SK-N-SH (cell line): ENCODE results near the gene CDC14B. TPM values are rescaled to one million over a fixed set of nuclear protein-coding genes. Genes with fewer than 3 reads are reported as not detected.
"Not testable (repeated sequence)": the region's sequence is repeated elsewhere in the genome, so short reads cannot be mapped to it uniquely, and the experiment has no call there.

Experiments used
- CTCF ChIA-PET: fragments of 300-600, 350-600 bp; formaldehyde crosslinking; extraction: SDS; loops from one replicate; lab custom pipeline; 2021; lab: Yijun Ruan, JAX
- POLR2A ChIA-PET: fragments of 350-600 bp; sonication (Branson Sonifier 250); formaldehyde crosslinking; extraction: SDS; loops from one replicate; lab custom pipeline; 2020; ENCODE audit warnings: antibody characterized with exemption, inconsistent platforms; lab: Yijun Ruan, JAX
- DNase-seq: peaks from one replicate; pipeline ENCODE4 v3.0.0; 2012
- H2AFZ ChIP-seq: fragments of 200-600 bp; sonication (generic); 2 replicates; pipeline ENCODE4 v1.8.1; 2016; ENCODE audit warnings: antibody characterized with exemption, mild to moderate bottlenecking, low read depth
- H3F3A ChIP-seq: fragments of 200-600 bp; sonication (generic); replicated peaks from 2 replicates; pipeline ENCODE3; 2016; ENCODE audit warnings: antibody characterized with exemption, mild to moderate bottlenecking; ENCODE audit not compliant: insufficient read depth
- H3K27ac ChIP-seq, 2 experiments: fragments of 200-500 bp in 1 of 2; fragments of 200-600 bp in 1 of 2; sonication (Bioruptor generic) in 1 of 2; sonication (generic), shearing (Covaris generic) in 1 of 2; 2 replicates each; pipeline versions ENCODE4 v1.5.1 to v1.6.1; 2014 to 2016; ENCODE audit warnings: low read depth in 2 of 2, inconsistent platforms in 1 of 2, low read length in 1 of 2, mild to moderate bottlenecking in 1 of 2, mixed read lengths in 1 of 2
- H3K27me3 ChIP-seq: fragments of 200-600 bp; sonication (generic), shearing (Covaris generic); 2 replicates; pipeline ENCODE4 v1.6.1; 2016; ENCODE audit warnings: mixed run types; ENCODE audit not compliant: insufficient read depth
- H3K36me3 ChIP-seq, 2 experiments: fragments of 200-500 bp in 1 of 2; fragments of 200-600 bp in 1 of 2; sonication (Bioruptor generic) in 1 of 2; sonication (generic) in 1 of 2; replicated peaks in 1 of 2; 2 replicates each; pipeline versions ENCODE3 to v1.5.1; 2014 to 2016; ENCODE audit warnings: low read length in 1 of 2, mild to moderate bottlenecking in 1 of 2; ENCODE audit not compliant: insufficient read depth in 2 of 2, control insufficient read depth in 1 of 2
- H3K4me1 ChIP-seq, 2 experiments: fragments of 200-500 bp in 1 of 2; fragments of 200-600 bp in 1 of 2; sonication (Bioruptor generic) in 1 of 2; sonication (generic), shearing (Covaris generic) in 1 of 2; 2 replicates each; pipeline versions ENCODE4 v1.5.1 to v1.6.1; 2014 to 2016; ENCODE audit warnings: low read depth in 1 of 2, low read length in 1 of 2, mixed run types in 1 of 2; ENCODE audit not compliant: insufficient read depth in 2 of 2, control insufficient read depth in 1 of 2
- H3K4me2 ChIP-seq: fragments of 200-600 bp; sonication (generic), shearing (Covaris generic); 2 replicates; pipeline ENCODE4 v1.6.1; 2017; ENCODE audit warnings: mixed run types
- H3K4me3 ChIP-seq, 2 experiments: fragments of 200-500 bp in 1 of 2; fragments of 200-600 bp in 1 of 2; sonication (Bioruptor generic) in 1 of 2; sonication (generic), shearing (Covaris generic) in 1 of 2; 2 replicates each; pipeline versions ENCODE4 v1.5.1 to v1.8.1; 2014 to 2016; ENCODE audit warnings: low read depth in 2 of 2, inconsistent platforms in 1 of 2, low read length in 1 of 2, mild to moderate bottlenecking in 1 of 2, mixed read lengths in 1 of 2, moderate library complexity in 1 of 2
- H3K79me2 ChIP-seq: fragments of 200-600 bp; sonication (generic); 2 replicates; pipeline ENCODE4 v1.8.1; 2017; ENCODE audit warnings: mild to moderate bottlenecking; ENCODE audit not compliant: insufficient read depth
- H3K9ac ChIP-seq: fragments of 200-600 bp; sonication (generic); 2 replicates; pipeline ENCODE4 v1.6.1; 2017; ENCODE audit warnings: mixed run types
- H3K9me2 ChIP-seq: fragments of 200-600 bp; sonication (generic); 2 replicates; pipeline ENCODE4 v1.6.1; 2017; ENCODE audit warnings: mixed run types
- H3K9me3 ChIP-seq: fragments of 200-600 bp; sonication (generic); 2 replicates; pipeline ENCODE4 v1.6.1; 2017; ENCODE audit warnings: mixed run types, mild to moderate bottlenecking, moderate library complexity
- H4K20me1 ChIP-seq: fragments of 200-600 bp; sonication (generic); 2 replicates; pipeline ENCODE4 v1.6.1; 2017; ENCODE audit warnings: mild to moderate bottlenecking, mixed run types; ENCODE audit not compliant: insufficient read depth
- CTCF ChIP-seq: fragments of 200-600 bp; sonication (generic); IDR thresholded peaks from 2 replicates; pipeline ENCODE4 v1.6.1; 2017; ENCODE audit warnings: antibody characterized with exemption, mild to moderate bottlenecking, moderate library complexity
- EP300 ChIP-seq, 2 experiments: IDR thresholded peaks; 2 replicates each; pipeline versions ENCODE4 v1.4.0 to v1.6.1; 2012; ENCODE audit warnings: borderline replicate concordance in 1 of 2, low read depth in 1 of 2, low read length in 1 of 2
- FOSL2 ChIP-seq: IDR thresholded peaks from 2 replicates; pipeline ENCODE4 v1.4.0; 2012; ENCODE audit warnings: low read depth, mild to moderate bottlenecking, moderate library complexity, borderline replicate concordance
- FOXM1 ChIP-seq: IDR thresholded peaks from 2 replicates; pipeline ENCODE4 v1.4.0; 2012; ENCODE audit warnings: low read depth, mild to moderate bottlenecking
- IRF3 ChIP-seq: fragments of 150-350 bp; IDR thresholded peaks from 2 replicates; pipeline ENCODE4 v1.6.1; 2016; ENCODE audit warnings: mild to moderate bottlenecking, low read depth, low read length
- MEF2A ChIP-seq: IDR thresholded peaks from 2 replicates; pipeline ENCODE4 v1.4.0; 2012; ENCODE audit warnings: low read depth, borderline replicate concordance
- NRF1 ChIP-seq: IDR thresholded peaks from 2 replicates; pipeline ENCODE4 v1.6.1; 2012; ENCODE audit warnings: low read depth, mild to moderate bottlenecking, low read length
- PBX3 ChIP-seq: IDR thresholded peaks from 2 replicates; pipeline ENCODE4; 2012
- SMC3 ChIP-seq: IDR thresholded peaks from 2 replicates; pipeline ENCODE4 v1.6.1; 2012; ENCODE audit warnings: low read depth, low read length, improper control_type of control experiment
- TAF1 ChIP-seq: IDR thresholded peaks from 2 replicates; pipeline ENCODE4 v1.6.1; 2012; ENCODE audit warnings: low read depth, mild to moderate bottlenecking, low read length, moderate library complexity, borderline replicate concordance
- TEAD4 ChIP-seq: IDR thresholded peaks from 2 replicates; pipeline ENCODE4 v1.4.0; 2012; ENCODE audit warnings: mild to moderate bottlenecking, borderline replicate concordance; ENCODE audit not compliant: insufficient read depth
- USF1 ChIP-seq: IDR thresholded peaks from 2 replicates; pipeline ENCODE4 v1.4.0; 2012; ENCODE audit warnings: low read depth, borderline replicate concordance
- WGBS: methylation state at CpG from one replicate; pipeline ENCODE4 v1.1.6; 2017; ENCODE audit warnings: low lambda C conversion rate; 5-methylcytosine and 5-hydroxymethylcytosine counted together
- polyA plus RNA-seq, 3 experiments: library from polyadenylated mRNA; depleted of rRNA; stranded (reverse); fragments of >200 nt; gene quantifications; 2 replicates each; pipeline ENCODE4 v1.2.3, GENCODE V29; 2012

CDC14B gene
- polyA plus RNA-seq, 1 of the 3 experiments (the other 2 are of a cell fraction): 10.1 TPM

GRCh38 chr9:96550659-96551058 is 69.0 kb downstream of the CDC14B start:
- Histone ChIP-seq H3K9me2 (no peaks in the 10 kb centered on the region), H3K27me3 (no peaks in the 10 kb centered on the region), H3K9me3 (no peaks in the 10 kb centered on the region), H2AFZ (no peak overlapping the region), H3K36me3 (peaks cover 0 to 15% of the 10 kb centered on the region in 2 experiments), H3K4me3 (no peak overlapping the region), H3K9ac (no peak overlapping the region), H3F3A (peaks cover 31% of the 10 kb centered on the region), H3K27ac (no peak overlapping the region), H3K4me1 (peaks cover 3 to 21% of the 10 kb centered on the region in 2 experiments; a peak in 2 of 4 replicates), H3K4me2 (no peak overlapping the region), H4K20me1 (no peaks in the 10 kb centered on the region), H3K79me2 (peaks cover 4% of the 10 kb centered on the region)
- no peak for DNase-seq
- 83% methylated on average over 4 of the region's 4 CpGs for WGBS
- POLR2A ChIA-PET: no interaction called here
- CTCF ChIA-PET: no interaction called here
- no peak for TF ChIP-seq NRF1

GRCh38 chr9:96543131-96543530 is 76.5 kb downstream of the CDC14B start:
- H3K4me1 ChIP-seq: not testable (repeated sequence)

GRCh38 chr9:96540106-96540505 is 79.5 kb downstream of the CDC14B start:
- Histone ChIP-seq H4K20me1 (no peaks in the 10 kb centered on the region), H3K9me2 (no peaks in the 10 kb centered on the region), H2AFZ (no peak overlapping the region), H3K4me1 (no peaks in the 10 kb centered on the region), H3K36me3 (peaks cover 4 to 14% of the 10 kb centered on the region in 2 experiments), H3K27me3 (no peaks in the 10 kb centered on the region), H3K9ac (no peak overlapping the region), H3K9me3 (no peaks in the 10 kb centered on the region), H3K27ac (no peak overlapping the region), H3K4me2 (no peak overlapping the region), H3K4me3 (no peak overlapping the region), H3K79me2 (no peaks in the 10 kb centered on the region), H3F3A (no peaks in the 10 kb centered on the region)
- TF ChIP-seq SMC3 (no peak), EP300 (IDR thresholded peaks at IDR 0.05; ENCODE audit: borderline replicate concordance in 1 of 2, low read depth in 1 of 2, low read length in 1 of 2) (no peak), FOXM1 (no peak)
- CTCF ChIA-PET: no interaction called here
- no peak for DNase-seq
- POLR2A ChIA-PET: no interaction called here
- WGBS: 94% methylated on average over 3 of the region's 3 CpGs

More at GRCh38 chr9:96543131-96543530, 76.5 kb downstream of the CDC14B start:
- H3K4me2 ChIP-seq, H3K27ac ChIP-seq, POLR2A ChIA-PET, H3K27me3 ChIP-seq, H3F3A ChIP-seq, DNase-seq, H2AFZ ChIP-seq, CTCF ChIA-PET, H3K4me3 ChIP-seq, H3K9ac ChIP-seq, H3K9me2 ChIP-seq, H3K9me3 ChIP-seq, H4K20me1 ChIP-seq, H3K79me2 ChIP-seq: not testable (repeated sequence)
- WGBS: 95% methylated on average over 15 of the region's 15 CpGs
- peaks cover 0 to 24% of the 10 kb centered on the region in 2 experiments for H3K36me3 ChIP-seq

- peaks cover 13 to 26% of the 10 kb centered on the region in 2 experiments for H3K36me3 ChIP-seq
- H3K4me2 ChIP-seq: no peak overlapping the region
- no peak overlapping the region for H2AFZ ChIP-seq
- no peak overlapping the region for H3K9ac ChIP-seq
- no peak overlapping the region for H3K27ac ChIP-seq
- H3K9me2 ChIP-seq: no peaks in the 10 kb centered on the region
- no peaks in the 10 kb centered on the region for H3K4me1 ChIP-seq
- CTCF ChIA-PET: interaction anchor here (0.6 kb wide), 1 partner anchor 55 kb away, joined by 3 read pairs; no protein-coding TSS in a partner anchor
- no peaks in the 10 kb centered on the region for H4K20me1 ChIP-seq
- no peaks in the 10 kb centered on the region for H3K79me2 ChIP-seq
- H3K4me3 ChIP-seq: no peak overlapping the region
- TF ChIP-seq CTCF: no peak
- no peak for TF ChIP-seq FOSL2
- TF ChIP-seq SMC3: no peak
- TF ChIP-seq USF1: no peak
- no peak for TF ChIP-seq PBX3
- TF ChIP-seq MEF2A: no peak
- no peak for TF ChIP-seq TEAD4
- TF ChIP-seq TAF1: no peak
- no peak for TF ChIP-seq IRF3
- POLR2A ChIA-PET: no interaction called here
- H3F3A ChIP-seq: no peaks in the 10 kb centered on the region
- H3K9me3 ChIP-seq: no peaks in the 10 kb centered on the region
- DNase-seq: no peak
- no peaks in the 10 kb centered on the region for H3K27me3 ChIP-seq
Measured at GRCh38 chr9:96532173-96532572, 87.5 kb downstream of the CDC14B start.
